Measurements from ENCODE around the gene ING4.

DNA sequence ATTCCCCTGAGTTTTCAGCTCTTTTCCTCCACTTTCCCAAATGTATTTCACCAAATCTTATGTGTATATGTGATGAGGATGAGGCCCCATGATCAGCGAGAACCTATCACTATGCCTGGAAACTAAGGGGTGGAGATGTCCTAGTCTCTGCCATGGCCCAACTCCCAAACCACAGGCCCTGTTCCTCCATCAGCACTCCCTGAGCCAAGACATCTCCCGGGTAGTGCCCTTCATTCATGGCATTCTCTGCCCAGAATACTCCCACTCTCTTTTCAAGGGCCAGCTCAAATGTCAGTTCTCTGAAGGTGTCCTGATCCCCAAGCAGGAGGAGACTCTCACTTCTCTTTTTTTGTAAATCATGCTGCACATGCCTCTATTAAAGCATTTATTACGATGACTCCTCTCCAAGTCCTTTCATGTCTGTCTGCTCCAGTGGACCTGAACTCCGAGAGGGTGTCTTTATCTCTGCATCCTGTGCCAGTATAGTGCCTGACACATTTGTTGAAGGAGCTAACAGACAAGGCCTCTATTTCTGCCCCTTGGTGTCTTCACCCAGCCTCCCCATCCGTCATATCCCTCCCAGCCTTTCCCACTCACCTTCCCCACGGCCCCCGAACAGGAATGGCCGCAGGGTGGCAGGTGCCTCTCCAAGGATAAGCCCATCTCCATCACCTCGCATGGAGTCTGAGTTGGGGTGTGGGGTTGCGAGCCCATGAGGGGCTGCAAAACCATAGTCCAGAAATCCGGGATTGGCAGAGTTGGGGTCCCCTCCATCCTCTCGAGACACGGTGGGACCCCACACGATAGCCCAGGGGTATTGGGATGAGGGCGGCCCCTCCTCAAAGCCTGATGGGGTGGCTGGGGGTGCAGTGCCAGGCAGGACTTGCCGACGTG is 34.0 kb upstream of the ING4 start:
- TF ChIP-seq, protein P1, sequence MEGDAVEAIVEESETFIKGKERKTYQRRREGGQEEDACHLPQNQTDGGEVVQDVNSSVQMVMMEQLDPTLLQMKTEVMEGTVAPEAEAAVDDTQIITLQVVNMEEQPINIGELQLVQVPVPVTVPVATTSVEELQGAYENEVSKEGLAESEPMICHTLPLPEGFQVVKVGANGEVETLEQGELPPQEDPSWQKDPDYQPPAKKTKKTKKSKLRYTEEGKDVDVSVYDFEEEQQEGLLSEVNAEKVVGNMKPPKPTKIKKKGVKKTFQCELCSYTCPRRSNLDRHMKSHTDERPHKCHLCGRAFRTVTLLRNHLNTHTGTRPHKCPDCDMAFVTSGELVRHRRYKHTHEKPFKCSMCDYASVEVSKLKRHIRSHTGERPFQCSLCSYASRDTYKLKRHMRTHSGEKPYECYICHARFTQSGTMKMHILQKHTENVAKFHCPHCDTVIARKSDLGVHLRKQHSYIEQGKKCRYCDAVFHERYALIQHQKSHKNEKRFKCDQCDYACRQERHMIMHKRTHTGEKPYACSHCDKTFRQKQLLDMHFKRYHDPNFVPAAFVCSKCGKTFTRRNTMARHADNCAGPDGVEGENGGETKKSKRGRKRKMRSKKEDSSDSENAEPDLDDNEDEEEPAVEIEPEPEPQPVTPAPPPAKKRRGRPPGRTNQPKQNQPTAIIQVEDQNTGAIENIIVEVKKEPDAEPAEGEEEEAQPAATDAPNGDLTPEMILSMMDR (IDR thresholded peaks at IDR 0.05; ENCODE audit: insufficient read depth, low read length) = no peak
- TF ChIP-seq, protein P2, sequence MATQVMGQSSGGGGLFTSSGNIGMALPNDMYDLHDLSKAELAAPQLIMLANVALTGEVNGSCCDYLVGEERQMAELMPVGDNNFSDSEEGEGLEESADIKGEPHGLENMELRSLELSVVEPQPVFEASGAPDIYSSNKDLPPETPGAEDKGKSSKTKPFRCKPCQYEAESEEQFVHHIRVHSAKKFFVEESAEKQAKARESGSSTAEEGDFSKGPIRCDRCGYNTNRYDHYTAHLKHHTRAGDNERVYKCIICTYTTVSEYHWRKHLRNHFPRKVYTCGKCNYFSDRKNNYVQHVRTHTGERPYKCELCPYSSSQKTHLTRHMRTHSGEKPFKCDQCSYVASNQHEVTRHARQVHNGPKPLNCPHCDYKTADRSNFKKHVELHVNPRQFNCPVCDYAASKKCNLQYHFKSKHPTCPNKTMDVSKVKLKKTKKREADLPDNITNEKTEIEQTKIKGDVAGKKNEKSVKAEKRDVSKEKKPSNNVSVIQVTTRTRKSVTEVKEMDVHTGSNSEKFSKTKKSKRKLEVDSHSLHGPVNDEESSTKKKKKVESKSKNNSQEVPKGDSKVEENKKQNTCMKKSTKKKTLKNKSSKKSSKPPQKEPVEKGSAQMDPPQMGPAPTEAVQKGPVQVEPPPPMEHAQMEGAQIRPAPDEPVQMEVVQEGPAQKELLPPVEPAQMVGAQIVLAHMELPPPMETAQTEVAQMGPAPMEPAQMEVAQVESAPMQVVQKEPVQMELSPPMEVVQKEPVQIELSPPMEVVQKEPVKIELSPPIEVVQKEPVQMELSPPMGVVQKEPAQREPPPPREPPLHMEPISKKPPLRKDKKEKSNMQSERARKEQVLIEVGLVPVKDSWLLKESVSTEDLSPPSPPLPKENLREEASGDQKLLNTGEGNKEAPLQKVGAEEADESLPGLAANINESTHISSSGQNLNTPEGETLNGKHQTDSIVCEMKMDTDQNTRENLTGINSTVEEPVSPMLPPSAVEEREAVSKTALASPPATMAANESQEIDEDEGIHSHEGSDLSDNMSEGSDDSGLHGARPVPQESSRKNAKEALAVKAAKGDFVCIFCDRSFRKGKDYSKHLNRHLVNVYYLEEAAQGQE (IDR thresholded peaks at IDR 0.05; ENCODE audit: insufficient replicate concordance, low read depth) = no peak
- TF ChIP-seq POLR2AphosphoS5 (IDR thresholded peaks at IDR 0.05; ENCODE audit: low read depth) (no peak), SPI1 (IDR thresholded peaks at IDR 0.05; ENCODE audit: borderline replicate concordance, low read depth) (peak; percentile 57; the same call in 1 of the 2 replicates), GABPA (IDR thresholded peaks at IDR 0.05; ENCODE audit: low read depth) (no peak)

All from HL-60 (cell line).